ENCODE data around the gene WNT9B.

The WNT9B gene

DNA sequence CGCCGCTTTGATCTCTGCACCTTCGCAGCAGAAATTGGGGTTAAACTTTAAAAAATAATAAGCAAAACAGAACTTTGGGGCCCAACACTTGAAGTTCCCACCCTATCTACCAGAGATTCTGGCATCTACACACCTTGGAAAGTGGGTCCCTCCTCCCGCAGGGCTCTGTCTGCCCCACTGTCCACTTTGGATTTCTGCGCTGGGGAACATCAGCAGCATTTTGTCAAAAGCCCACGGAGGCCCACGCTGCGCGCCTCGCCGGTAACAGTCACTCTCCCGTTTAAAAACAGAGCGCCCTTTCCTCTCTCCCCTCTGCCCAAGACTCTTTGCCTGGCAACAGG lies 725 bp upstream of the WNT9B start:
- DNase-seq (ENCODE audit: low read depth, low spot score): no peak
- H3K27ac ChIP-seq: no peak overlapping the region

DNA sequence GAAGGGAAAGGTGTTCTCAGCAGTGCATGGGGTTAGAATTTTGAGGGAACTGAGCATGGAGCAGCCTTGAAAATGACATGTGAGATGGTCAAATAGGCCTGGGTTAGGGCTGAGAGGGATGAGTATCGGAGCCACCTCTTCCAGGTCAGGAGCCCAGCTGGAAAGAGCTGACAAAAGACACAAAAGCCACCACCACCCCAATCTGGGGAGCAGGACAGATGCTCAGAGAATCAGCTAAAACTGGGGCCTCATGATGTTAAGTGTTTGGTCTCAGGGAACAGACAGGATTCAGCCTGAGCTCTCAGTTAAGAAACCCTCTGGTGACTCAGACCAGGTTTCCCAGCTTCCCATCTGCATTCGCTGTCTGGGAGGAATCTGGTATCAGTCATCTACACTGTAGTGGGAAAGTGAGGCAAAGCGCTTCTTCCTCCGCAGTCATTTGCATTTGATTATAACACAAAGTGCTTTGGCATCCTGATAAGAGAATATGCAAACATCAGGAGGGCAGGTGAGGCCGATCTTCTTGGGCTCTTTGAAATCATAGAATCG lies 2.6 kb downstream of the WNT9B start:
- DNase-seq (ENCODE audit: low read depth, low spot score): no peak
- no peak overlapping the region for H3K27ac ChIP-seq

DNA sequence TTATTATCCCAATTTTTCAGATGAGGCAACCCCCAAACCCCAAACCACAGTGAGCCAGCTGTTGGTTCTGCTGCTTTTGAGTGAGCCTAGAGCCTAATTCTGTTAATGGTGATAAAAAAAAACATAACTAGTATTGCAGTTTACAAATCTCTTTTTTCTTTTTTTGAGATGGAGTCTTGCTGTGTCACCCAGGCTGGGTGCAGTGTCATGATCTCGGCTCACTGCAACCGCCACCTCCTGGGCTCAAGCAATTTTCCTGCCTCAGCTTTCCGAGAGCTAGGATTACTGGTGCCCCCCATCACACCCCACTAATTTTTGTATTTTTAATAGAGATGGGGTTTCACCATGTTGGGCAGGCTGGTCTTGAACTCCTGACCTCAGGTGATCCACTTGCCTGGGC lies 3.1 kb downstream of the WNT9B start:
- no peak for DNase-seq (ENCODE audit: low read depth, low spot score)
- H3K27ac ChIP-seq: no peak overlapping the region

DNA sequence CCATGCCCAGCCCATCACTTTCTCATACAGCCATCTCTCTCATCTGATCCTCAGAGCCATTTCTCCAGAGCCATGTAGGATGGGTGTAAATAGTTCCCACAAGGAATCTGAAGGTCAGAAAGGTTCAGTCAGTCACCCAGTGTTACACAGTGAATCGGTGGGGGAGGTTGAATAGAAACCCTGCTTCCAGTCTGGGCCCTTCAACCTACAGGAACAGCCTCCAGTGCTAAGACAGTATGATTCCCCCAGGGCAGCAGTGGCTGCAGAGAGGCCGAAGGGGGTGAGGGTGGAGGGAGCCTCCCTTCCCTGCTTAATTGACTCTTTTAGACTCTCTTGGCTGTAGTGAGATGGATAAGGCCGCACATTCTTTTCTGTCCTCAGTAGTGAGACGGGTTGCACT lies 3.6 kb downstream of the WNT9B start:
- no peak for DNase-seq (ENCODE audit: low read depth, low spot score)
- no peak overlapping the region for H3K27ac ChIP-seq

DNA sequence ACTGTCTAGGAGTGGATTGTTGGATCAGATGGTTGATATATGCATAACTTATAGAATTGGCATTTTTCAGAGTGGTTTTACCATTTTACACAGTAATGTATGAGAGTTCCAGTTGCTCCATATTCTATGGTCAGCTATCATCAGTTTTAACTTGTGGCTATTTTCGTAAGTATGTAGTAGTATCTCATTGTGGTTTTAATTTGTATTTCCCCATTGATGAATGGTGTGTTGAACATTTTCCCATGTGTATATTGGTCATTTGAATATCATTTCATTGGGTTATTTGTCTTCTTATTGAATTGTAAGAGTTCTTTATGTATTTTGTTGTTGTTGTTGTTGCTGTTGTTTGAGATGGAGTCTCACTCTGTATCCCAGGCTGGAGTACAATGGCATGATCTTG lies 6.2 kb downstream of the WNT9B start:
- DNase-seq (ENCODE audit: low read depth, low spot score): no peak
- H3K27ac ChIP-seq: no peak overlapping the region

DNA sequence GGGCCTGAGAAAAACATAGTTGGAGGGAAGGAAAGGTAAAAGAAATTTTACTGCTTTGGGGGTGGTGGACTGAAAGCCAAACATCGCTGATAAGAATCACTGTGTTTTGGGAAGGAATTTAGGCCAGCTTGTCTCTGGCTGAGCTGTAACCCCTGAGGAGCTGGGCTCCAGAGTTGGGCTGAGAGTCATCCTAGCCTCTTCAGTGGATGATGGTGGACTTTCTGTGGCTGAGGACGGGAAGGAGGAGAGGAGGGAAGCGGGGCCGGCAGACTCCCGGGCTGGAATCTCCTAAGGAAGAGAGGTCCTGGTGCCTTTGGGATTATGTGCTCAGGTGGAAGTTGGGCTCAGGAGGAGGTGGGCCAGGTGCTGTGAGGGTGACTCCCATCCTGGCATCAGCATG lies 8.6 kb downstream of the WNT9B start:
- no peak overlapping the region for H3K27ac ChIP-seq
- no peak for DNase-seq (ENCODE audit: low read depth, low spot score)

DNA sequence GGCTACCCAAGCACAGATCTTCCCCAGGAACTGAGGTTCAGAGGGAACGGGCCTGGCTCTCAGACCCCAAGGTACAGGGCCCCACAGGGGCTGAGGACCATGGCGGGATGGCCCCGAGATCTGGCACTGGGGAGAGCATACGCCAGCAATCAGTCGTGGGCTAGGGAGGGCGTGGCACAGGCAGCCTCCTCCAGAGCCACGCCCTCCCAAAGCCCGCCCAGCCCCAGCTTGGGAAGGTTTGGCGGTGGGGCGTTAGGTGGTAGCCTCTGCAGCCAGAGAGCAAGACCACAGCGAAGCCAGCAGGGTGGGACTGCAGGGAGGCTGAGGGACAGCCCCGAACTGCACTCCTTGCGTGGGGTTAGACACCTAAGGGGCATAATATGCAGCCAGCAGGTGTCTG lies 11.6 kb downstream of the WNT9B start:
- no peak for DNase-seq (ENCODE audit: low read depth, low spot score)
- no peak overlapping the region for H3K27ac ChIP-seq

DNA sequence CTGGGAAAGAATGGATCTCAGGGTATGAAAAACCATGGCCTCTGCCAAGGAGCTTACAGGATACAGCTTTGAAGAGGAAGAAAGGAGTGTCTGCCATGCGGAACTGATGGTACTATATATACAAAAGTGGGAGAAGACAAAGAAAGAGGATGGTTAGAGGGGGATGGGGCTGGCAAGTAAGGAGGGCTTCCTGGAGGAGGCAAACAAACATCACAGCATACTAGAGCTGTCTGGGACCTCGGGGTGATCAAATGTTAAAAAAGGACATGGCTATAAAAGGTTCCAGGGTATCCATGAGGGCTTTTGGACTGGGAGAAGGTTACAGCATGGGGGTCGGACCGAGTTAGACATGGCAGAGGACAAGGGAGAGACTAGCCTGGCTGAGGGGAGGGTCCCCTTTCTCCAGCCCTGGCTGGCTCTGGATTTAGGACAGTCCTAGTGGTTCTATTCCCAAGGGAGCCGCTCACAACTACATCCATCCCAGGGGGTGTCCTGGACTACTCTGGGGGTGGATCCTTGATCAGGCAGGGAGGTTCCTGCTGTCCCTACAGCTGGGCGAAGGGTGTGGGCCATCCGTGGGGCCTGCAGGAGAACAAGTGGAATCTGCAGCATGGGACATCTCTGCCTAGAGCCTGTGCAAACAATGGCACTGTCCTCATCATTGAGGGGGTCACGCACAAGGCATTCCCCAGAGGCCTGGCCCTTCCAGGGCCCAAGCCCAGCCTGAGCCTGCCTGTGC lies 12.2 kb downstream of the WNT9B start:
- H3K27ac ChIP-seq: no peak overlapping the region
- no peak for DNase-seq (ENCODE audit: low read depth, low spot score)

DNA sequence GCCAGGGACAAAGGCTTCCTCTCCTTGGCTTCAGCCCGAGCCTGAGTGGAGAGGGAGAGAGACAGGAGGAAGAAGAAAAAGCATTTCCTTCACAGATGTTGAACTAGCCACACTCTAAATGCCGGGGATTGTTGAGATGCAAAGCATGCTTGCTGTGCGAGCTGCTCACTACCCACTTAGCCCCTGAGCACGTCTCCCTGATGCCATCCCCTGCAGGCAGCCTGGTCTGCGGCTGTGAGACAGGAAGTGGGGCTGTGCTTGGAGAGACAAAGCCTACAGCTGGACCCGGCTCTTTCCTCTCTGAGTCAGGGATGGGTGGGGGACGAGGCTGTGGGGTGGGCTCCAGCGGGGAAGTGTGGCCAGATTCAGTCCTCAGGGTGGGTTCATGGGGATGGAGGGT lies 13.7 kb downstream of the WNT9B start:
- H3K27ac ChIP-seq: no peak overlapping the region
- DNase-seq (ENCODE audit: low read depth, low spot score): no peak

DNA sequence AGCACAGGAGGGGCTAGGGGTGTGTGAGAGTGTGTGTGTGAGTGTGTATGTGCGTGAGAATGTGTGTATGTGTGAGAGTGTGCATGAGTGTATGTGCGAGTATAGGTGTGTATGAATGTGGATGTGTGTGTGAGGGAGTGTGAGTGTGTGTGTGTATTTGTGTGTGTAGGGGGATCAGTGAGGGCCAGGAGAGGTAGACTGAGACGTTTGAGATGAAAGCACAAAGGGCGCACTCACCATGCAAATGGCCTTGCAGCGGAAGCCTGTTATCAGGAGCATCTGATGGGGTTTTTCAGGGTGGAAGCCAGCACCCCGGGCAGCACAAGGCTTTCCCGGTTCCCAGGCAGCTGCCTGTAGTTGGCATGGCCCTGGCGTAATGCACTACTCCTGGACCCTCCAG lies 14.9 kb downstream of the WNT9B start:
- DNase-seq (ENCODE audit: low read depth, low spot score): no peak
- H3K27ac ChIP-seq: no peak overlapping the region

DNA sequence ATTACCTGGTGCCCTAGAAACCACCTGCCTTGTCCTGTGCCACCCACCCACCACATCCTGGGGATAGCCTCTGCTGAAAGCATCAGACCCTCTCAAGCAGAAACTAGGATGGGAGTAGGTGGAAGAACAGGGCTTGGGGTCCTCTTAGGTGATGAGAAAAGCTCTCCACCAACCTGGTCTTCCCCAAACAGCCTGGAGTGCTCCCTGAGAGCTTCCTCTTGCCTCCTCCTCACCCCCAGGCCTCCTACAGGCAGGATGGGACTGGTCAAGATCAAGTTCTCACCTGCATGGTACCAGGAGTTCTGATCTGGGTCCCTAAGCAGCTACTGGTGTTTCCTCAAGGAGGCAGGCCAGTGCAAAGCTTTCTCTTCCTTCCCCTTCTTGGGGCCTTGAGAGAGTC lies 15.4 kb downstream of the WNT9B start:
- DNase-seq (ENCODE audit: low read depth, low spot score): no peak
- H3K27ac ChIP-seq: no peak overlapping the region

DNA sequence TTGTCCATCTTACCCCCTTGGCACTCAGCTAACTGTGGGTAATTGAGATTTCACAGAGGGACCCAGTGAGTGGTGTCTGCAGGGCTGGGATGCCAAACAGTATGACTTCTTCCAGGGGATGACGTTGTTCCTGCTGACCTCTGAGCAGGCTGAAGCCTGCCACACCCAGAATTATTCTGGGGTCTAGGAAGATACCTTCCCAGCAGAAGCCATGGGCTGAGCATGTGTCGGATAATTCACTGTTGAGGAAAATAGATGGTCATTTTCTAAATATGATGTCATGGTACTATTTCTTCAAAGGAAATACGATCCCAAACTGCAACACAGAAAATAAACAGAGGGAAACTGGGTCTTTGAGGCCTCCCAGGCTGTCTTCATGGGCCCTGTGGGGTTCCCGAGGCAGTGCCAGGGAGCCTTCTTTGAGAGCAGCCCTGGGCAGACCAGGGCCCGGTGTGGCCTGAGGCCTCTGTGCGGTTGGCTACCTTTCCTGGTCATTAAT lies 17.4 kb downstream of the WNT9B start:
- no peak for DNase-seq (ENCODE audit: low read depth, low spot score)
- no peak overlapping the region for H3K27ac ChIP-seq

DNA sequence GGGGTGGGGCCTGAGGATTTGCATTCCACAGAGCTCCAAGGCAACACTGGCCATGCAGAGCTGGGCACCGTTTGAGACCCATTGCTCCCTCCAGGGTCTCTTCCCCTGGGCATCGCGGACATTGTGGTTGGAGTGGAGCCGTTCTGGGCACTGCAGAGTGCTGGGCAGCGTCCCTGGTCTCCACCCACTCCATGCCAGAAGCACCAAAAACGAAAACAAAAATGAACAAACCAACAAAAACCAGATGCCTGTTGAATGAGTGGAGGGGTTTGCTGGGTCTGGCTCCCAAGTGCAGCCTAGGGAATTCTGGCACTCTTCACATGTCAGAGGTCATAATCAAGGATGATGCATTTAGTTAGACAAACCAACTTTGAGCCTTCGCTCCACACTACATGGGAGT lies 17.9 kb downstream of the WNT9B start:
- DNase-seq (ENCODE audit: low read depth, low spot score): no peak
- H3K27ac ChIP-seq: no peak overlapping the region

DNA sequence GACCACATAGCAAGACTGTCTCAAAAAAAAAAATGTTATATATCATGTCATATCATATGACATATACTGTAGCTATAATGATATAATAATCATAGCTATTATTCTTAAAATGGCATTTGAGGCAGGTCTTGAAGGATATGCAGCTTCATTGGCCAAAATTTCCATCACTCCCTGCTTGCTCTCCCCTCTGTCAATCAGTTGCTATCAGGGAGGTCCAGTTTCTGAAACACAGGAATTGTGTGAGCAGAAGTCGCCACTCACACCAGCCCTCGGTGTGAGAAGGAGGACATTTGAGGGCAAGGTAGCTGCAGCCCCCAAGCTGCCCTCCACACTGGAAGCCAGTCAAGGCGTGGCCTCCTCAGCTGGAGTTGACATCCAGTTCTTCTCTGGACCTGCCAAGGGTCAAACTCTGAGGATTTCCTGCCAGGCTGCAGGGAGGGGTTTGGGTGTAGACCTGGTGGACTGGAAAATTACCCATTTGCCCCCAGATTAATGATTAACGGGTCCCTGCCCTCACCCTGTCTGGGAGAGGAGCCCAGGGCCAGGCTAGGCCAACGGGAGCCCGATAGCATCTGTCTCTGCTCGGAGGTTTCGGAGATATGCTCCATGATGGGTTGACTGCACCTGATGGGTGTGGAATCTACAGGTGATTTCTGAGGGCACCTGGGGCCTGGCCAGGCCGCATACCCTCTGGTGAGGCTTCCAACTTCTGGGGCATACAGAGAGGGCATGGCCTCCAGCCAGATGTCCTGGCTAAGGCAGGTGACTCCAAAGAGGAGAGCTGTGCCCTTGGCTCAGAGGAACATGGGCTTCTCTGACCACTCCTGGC lies 18.8 kb downstream of the WNT9B start:
- H3K27ac ChIP-seq: no peak overlapping the region
- DNase-seq (ENCODE audit: low read depth, low spot score): no peak

DNA sequence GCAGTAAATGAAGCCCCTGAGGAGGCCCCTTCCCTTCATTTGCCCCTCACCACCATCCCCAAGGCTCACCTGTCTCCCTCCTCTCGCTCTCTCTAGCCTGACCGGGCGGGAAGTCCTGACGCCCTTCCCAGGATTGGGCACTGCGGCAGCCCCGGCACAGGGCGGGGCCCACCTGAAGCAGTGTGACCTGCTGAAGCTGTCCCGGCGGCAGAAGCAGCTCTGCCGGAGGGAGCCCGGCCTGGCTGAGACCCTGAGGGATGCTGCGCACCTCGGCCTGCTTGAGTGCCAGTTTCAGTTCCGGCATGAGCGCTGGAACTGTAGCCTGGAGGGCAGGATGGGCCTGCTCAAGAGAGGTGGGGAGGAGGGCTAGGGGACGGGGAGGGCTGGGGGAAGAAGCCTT lies 21.0 kb downstream of the WNT9B start:
- no peak overlapping the region for H3K27ac ChIP-seq
- no peak for DNase-seq (ENCODE audit: low read depth, low spot score)

DNA sequence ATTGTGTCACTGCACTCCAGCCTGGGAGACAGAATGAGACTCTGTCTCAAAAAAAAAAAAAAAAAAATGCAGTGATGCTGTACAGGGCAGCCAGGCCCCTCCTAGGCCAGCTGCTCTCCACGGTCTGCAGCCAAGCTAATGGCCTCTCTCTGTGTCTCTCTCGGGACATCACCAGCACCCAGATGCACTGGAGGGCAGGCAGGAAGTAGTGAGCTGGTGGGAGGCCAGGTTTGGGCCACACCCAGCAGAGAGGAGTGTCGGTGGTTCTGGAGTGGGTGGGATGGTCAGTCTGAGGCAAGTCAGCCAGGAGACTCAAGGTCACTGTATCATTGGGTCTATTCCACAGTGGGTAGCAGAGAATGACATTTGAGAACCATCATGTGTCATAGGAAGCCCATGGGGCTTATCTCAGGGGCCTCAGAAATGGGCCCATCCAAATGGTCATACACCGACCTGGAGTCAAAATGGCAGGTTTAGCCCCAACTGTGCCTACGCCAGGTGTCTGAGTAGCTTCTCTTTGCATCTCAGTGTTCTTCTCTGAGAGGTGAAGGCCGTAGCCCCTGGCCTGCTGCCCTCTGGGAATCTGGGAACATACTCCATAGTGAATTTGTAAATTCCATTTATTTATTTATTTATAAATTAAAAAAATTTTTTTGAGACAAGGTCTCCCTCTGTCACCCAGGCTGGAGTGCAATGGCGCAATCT lies 22.7 kb downstream of the WNT9B start:
- H3K27ac ChIP-seq: no peak overlapping the region
- no peak for DNase-seq (ENCODE audit: low read depth, low spot score)

DNA sequence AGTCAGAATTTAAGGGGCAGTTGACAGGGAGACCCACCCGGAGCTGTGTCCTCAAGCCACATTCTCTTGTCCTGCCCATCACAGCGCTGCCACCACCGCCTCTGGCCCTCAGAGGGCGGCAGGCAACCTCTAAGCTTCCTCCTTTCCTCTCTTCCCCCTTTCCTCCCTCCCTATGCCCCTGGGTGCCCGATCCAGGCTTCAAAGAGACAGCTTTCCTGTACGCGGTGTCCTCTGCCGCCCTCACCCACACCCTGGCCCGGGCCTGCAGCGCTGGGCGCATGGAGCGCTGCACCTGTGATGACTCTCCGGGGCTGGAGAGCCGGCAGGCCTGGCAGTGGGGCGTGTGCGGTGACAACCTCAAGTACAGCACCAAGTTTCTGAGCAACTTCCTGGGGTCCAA lies 23.5 kb downstream of the WNT9B start:
- no peak overlapping the region for H3K27ac ChIP-seq
- DNase-seq (ENCODE audit: low read depth, low spot score): no peak

DNA sequence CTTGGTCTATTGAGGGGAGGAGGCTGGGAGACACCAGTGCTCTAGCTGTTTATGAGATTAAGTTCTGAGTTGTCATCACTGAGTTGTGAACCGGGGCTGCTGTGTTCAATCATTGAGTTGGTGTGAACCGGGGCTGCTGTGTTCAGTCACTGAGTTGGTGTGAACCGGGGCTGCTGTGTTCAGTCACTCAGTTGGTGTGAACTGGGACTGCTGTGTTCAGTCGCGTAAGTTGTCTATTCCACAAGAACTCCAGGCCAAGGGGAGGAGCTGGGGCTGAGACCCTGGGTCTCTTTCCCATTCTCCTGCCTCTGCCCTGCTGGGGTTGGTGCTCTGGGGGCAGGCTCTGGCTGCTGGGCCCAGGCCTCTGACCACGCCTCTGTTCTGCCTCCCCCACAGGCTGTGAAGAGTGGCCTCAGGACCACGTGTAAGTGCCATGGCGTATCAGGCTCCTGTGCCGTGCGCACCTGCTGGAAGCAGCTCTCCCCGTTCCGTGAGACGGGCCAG lies 24.5 kb downstream of the WNT9B start:
- H3K27ac ChIP-seq: no peak overlapping the region
- no peak for DNase-seq (ENCODE audit: low read depth, low spot score)

DNA sequence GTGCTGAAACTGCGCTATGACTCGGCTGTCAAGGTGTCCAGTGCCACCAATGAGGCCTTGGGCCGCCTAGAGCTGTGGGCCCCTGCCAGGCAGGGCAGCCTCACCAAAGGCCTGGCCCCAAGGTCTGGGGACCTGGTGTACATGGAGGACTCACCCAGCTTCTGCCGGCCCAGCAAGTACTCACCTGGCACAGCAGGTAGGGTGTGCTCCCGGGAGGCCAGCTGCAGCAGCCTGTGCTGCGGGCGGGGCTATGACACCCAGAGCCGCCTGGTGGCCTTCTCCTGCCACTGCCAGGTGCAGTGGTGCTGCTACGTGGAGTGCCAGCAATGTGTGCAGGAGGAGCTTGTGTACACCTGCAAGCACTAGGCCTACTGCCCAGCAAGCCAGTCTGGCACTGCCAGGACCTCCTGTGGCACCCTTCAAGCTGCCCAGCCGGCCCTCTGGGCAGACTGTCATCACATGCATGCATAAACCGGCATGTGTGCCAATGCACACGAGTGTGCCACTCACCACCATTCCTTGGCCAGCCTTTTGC lies 25.0 kb downstream of the WNT9B start:
- H3K27ac ChIP-seq: no peak overlapping the region
- peak; percentile 10 for DNase-seq (ENCODE audit: low read depth, low spot score)

DNA sequence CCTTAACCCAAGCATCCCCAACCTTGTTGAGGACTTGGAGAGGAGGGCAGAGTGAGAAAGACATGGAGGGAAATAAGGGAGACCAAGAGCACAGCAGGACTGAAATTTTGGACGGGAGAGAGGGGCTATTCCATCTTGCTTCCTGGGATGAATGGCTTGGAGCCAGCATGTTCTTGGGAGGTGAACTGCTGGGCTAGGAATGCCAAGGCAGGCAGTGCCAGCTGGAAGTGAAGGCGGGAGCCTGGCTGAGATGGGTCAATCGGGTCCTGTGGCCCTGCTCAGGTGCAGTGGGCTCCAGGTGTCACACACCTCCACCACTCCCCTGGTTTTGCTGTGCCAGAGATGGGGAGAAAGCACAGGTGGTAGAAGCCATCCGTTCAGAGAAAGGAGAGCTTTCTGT lies 25.5 kb downstream of the WNT9B start:
- no peak overlapping the region for H3K27ac ChIP-seq
- DNase-seq (ENCODE audit: low read depth, low spot score): no peak

DNA sequence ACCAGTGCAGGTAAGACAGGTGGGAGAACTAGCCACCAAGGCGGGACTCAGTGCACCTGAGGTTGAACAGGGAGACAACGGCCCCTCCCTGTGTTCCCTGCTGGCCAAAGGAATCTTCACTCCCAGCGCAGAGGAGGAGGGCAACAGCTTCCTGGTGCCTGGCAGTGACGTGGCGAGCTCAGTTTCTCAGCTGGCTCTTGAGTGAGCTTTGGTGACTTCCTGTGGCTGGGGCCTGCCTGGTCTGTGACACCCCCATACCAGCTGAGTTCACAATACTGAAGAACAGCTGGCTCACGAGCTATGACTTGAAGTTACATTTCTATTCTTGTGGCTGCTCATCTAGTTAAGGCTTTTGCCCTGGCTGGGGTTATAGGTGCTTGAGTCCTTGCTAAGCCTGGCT lies 26.1 kb downstream of the WNT9B start:
- DNase-seq (ENCODE audit: low read depth, low spot score): no peak
- no peak overlapping the region for H3K27ac ChIP-seq
